ENCODE data around the gene SLX9. TPM values are rescaled to one million over a fixed set of nuclear protein-coding genes. Genes with fewer than 3 reads are reported as not detected.

SLX9 gene
- total and polyA plus RNA-seq, 5 donors from 2014 or later, result 7.6 to 21.8 (median 10.1) TPM

- Mint-ChIP-seq H3K4me3 (no peak overlapping the region), H3K36me3 (no peaks in the 10 kb centered on the region), H3K27me3 (no peaks in the 10 kb centered on the region), H3K27ac (no peak overlapping the region), H3K9me3 (no peaks in the 10 kb centered on the region), H3K4me1 (no peaks in the 10 kb centered on the region)
- Histone ChIP-seq H3K9me3 (ENCODE audit: control insufficient read depth in 2 of 2, low read length in 2 of 2) (no peaks in the 10 kb centered on the region), H3K27me3 (ENCODE audit: control insufficient read depth, insufficient read depth, low read length) (no peaks in the 10 kb centered on the region), H3K36me3 (ENCODE audit: control insufficient read depth, insufficient read depth, low read length) (no peaks in the 10 kb centered on the region), H3K4me1 (ENCODE audit: control insufficient read depth, insufficient read depth, low read length, poor library complexity, severe bottlenecking) (no peaks in the 10 kb centered on the region), H3K4me3 (ENCODE audit: low read depth, low read length) (no peak overlapping the region), H3K27ac (ENCODE audit: insufficient read depth, low read length, poor library complexity, severe bottlenecking) (no peak overlapping the region)
- DNase-seq (no peak), ATAC-seq (ENCODE audit: low read depth in 2 of 2) (no peak)
These were observed 41.0 kb downstream of the SLX9 start for GRCh38 chr21:44980562-44981489.

- Mint-ChIP-seq H3K9me3 (no peaks in the 10 kb centered on the region), H3K36me3 (no peaks in the 10 kb centered on the region), H3K4me1 (no peaks in the 10 kb centered on the region), H3K27me3 (no peaks in the 10 kb centered on the region), H3K4me3 (no peak overlapping the region), H3K27ac (no peak overlapping the region)
- ATAC-seq (ENCODE audit: low read depth in 2 of 2) (no peak), DNase-seq (no peak)
- Histone ChIP-seq H3K4me1 (ENCODE audit: control insufficient read depth, insufficient read depth, low read length, poor library complexity, severe bottlenecking) (no peaks in the 10 kb centered on the region), H3K9me3 (ENCODE audit: control insufficient read depth in 2 of 2, low read length in 2 of 2) (no peaks in the 10 kb centered on the region), H3K36me3 (ENCODE audit: control insufficient read depth, insufficient read depth, low read length) (no peaks in the 10 kb centered on the region), H3K27me3 (ENCODE audit: control insufficient read depth, insufficient read depth, low read length) (no peaks in the 10 kb centered on the region), H3K4me3 (ENCODE audit: low read depth, low read length) (no peak overlapping the region), H3K27ac (ENCODE audit: insufficient read depth, low read length, poor library complexity, severe bottlenecking) (no peak overlapping the region)
These were observed 42.9 kb downstream of the SLX9 start for GRCh38 chr21:44982558-44983250.

GRCh38 chr21:44983421-44984206, 43.8 kb downstream of the SLX9 start:
- DNase-seq (no peak), ATAC-seq (ENCODE audit: low read depth in 2 of 2) (no peak)
- Histone ChIP-seq H3K27ac (ENCODE audit: insufficient read depth, low read length, poor library complexity, severe bottlenecking) (no peak overlapping the region), H3K27me3 (ENCODE audit: control insufficient read depth, insufficient read depth, low read length) (no peaks in the 10 kb centered on the region), H3K4me3 (ENCODE audit: low read depth, low read length) (no peak overlapping the region), H3K36me3 (ENCODE audit: control insufficient read depth, insufficient read depth, low read length) (no peaks in the 10 kb centered on the region), H3K9me3 (ENCODE audit: control insufficient read depth in 2 of 2, low read length in 2 of 2) (no peaks in the 10 kb centered on the region), H3K4me1 (ENCODE audit: control insufficient read depth, insufficient read depth, low read length, poor library complexity, severe bottlenecking) (no peaks in the 10 kb centered on the region)
- no peaks in the 10 kb centered on the region for H3K9me3 Mint-ChIP-seq
- no peaks in the 10 kb centered on the region for H3K36me3 Mint-ChIP-seq
- H3K27me3 Mint-ChIP-seq, result no peaks in the 10 kb centered on the region
- H3K4me1 Mint-ChIP-seq, result no peaks in the 10 kb centered on the region
- no peak overlapping the region for H3K4me3 Mint-ChIP-seq
- H3K27ac Mint-ChIP-seq, result no peak overlapping the region

GRCh38 chr21:44984428-44984791, 44.6 kb downstream of the SLX9 start:
- Mint-ChIP-seq H3K27ac (no peak overlapping the region), H3K4me3 (no peak overlapping the region), H3K27me3 (no peaks in the 10 kb centered on the region), H3K36me3 (no peaks in the 10 kb centered on the region), H3K9me3 (no peaks in the 10 kb centered on the region), H3K4me1 (no peaks in the 10 kb centered on the region)
- no peaks in the 10 kb centered on the region for H3K9me3 ChIP-seq (ENCODE audit: control insufficient read depth in 2 of 2, low read length in 2 of 2)
- ATAC-seq (ENCODE audit: low read depth in 2 of 2) (no peak), DNase-seq (no peak)
- no peaks in the 10 kb centered on the region for H3K36me3 ChIP-seq (ENCODE audit: control insufficient read depth, insufficient read depth, low read length)
- no peaks in the 10 kb centered on the region for H3K4me1 ChIP-seq (ENCODE audit: control insufficient read depth, insufficient read depth, low read length, poor library complexity, severe bottlenecking)
- H3K27ac ChIP-seq (ENCODE audit: insufficient read depth, low read length, poor library complexity, severe bottlenecking), result no peak overlapping the region
- no peaks in the 10 kb centered on the region for H3K27me3 ChIP-seq (ENCODE audit: control insufficient read depth, insufficient read depth, low read length)
- no peak overlapping the region for H3K4me3 ChIP-seq (ENCODE audit: low read depth, low read length)

- Histone ChIP-seq H3K4me3 (ENCODE audit: low read depth, low read length) (no peak overlapping the region), H3K36me3 (ENCODE audit: control insufficient read depth, insufficient read depth, low read length) (no peaks in the 10 kb centered on the region), H3K27ac (ENCODE audit: insufficient read depth, low read length, poor library complexity, severe bottlenecking) (no peak overlapping the region), H3K4me1 (ENCODE audit: control insufficient read depth, insufficient read depth, low read length, poor library complexity, severe bottlenecking) (no peaks in the 10 kb centered on the region), H3K27me3 (ENCODE audit: control insufficient read depth, insufficient read depth, low read length) (no peaks in the 10 kb centered on the region), H3K9me3 (ENCODE audit: control insufficient read depth in 2 of 2, low read length in 2 of 2) (no peaks in the 10 kb centered on the region)
- no peak for ATAC-seq (ENCODE audit: low read depth in 2 of 2)
- no peak overlapping the region for H3K27ac Mint-ChIP-seq
- no peak for DNase-seq
- H3K4me1 Mint-ChIP-seq, result no peaks in the 10 kb centered on the region
- no peaks in the 10 kb centered on the region for H3K9me3 Mint-ChIP-seq
- H3K27me3 Mint-ChIP-seq, result no peaks in the 10 kb centered on the region
- H3K36me3 Mint-ChIP-seq, result no peaks in the 10 kb centered on the region
- H3K4me3 Mint-ChIP-seq, result no peak overlapping the region
These were observed 45.1 kb downstream of the SLX9 start for GRCh38 chr21:44984792-44985440.

- Histone ChIP-seq H3K27me3 (ENCODE audit: control insufficient read depth, insufficient read depth, low read length) (no peaks in the 10 kb centered on the region), H3K27ac (ENCODE audit: insufficient read depth, low read length, poor library complexity, severe bottlenecking) (no peak overlapping the region), H3K4me1 (ENCODE audit: control insufficient read depth, insufficient read depth, low read length, poor library complexity, severe bottlenecking) (no peaks in the 10 kb centered on the region), H3K4me3 (ENCODE audit: low read depth, low read length) (no peak overlapping the region), H3K9me3 (ENCODE audit: control insufficient read depth in 2 of 2, low read length in 2 of 2) (no peaks in the 10 kb centered on the region), H3K36me3 (ENCODE audit: control insufficient read depth, insufficient read depth, low read length) (no peaks in the 10 kb centered on the region)
- no peak overlapping the region for H3K27ac Mint-ChIP-seq
- H3K27me3 Mint-ChIP-seq, result no peaks in the 10 kb centered on the region
- ATAC-seq (ENCODE audit: low read depth in 2 of 2), result peak in 1 of 2 donors; percentile 18
- no peaks in the 10 kb centered on the region for H3K9me3 Mint-ChIP-seq
- H3K36me3 Mint-ChIP-seq, result no peaks in the 10 kb centered on the region
- H3K4me1 Mint-ChIP-seq, result no peaks in the 10 kb centered on the region
- H3K4me3 Mint-ChIP-seq, result no peak overlapping the region
- no peak for DNase-seq
These were observed 45.9 kb downstream of the SLX9 start for GRCh38 chr21:44985441-44986401.
